ENCODE measurements around the gene PACSIN2. TPM values are rescaled to one million over a fixed set of nuclear protein-coding genes. Genes with fewer than 3 reads are reported as not detected.

PACSIN2 gene
- total RNA-seq, 1 donor from 2014 or later: 93.7 TPM

- DNase-seq (ENCODE audit: low spot score): no peak
- no peak overlapping the region for H3K4me3 Mint-ChIP-seq (ENCODE audit: unreplicated experiment)
- H3K36me3 Mint-ChIP-seq (ENCODE audit: low read depth, unreplicated experiment): peaks cover 9% of the 10 kb centered on the region
- H3K27me3 Mint-ChIP-seq (ENCODE audit: unreplicated experiment): no peaks in the 10 kb centered on the region
- H3K4me1 Mint-ChIP-seq (ENCODE audit: unreplicated experiment): no peaks in the 10 kb centered on the region
- TF ChIP-seq CTCF (IDR thresholded peaks at IDR 0.05; ENCODE audit: unreplicated experiment): no peak
- H3K27ac Mint-ChIP-seq (ENCODE audit: unreplicated experiment): no peak overlapping the region
- H3K9me3 Mint-ChIP-seq (ENCODE audit: unreplicated experiment): no peaks in the 10 kb centered on the region
Measured at GRCh38 chr22:42830161-42830560, 184.8 kb downstream of the PACSIN2 start.

- H3K9me3 Mint-ChIP-seq (ENCODE audit: unreplicated experiment): no peaks in the 10 kb centered on the region
- peaks cover 6% of the 10 kb centered on the region for H3K36me3 Mint-ChIP-seq (ENCODE audit: low read depth, unreplicated experiment)
- TF ChIP-seq CTCF (IDR thresholded peaks at IDR 0.05; ENCODE audit: unreplicated experiment): no peak
- DNase-seq (ENCODE audit: low spot score): no peak
- H3K4me3 Mint-ChIP-seq (ENCODE audit: unreplicated experiment): no peak overlapping the region
- H3K4me1 Mint-ChIP-seq (ENCODE audit: unreplicated experiment): no peaks in the 10 kb centered on the region
- H3K27ac Mint-ChIP-seq (ENCODE audit: unreplicated experiment): no peak overlapping the region
- H3K27me3 Mint-ChIP-seq (ENCODE audit: unreplicated experiment): no peaks in the 10 kb centered on the region
Measured at GRCh38 chr22:42829302-42829701, 185.6 kb downstream of the PACSIN2 start.

GRCh38 chr22:42825796-42826195 is 189.2 kb downstream of the PACSIN2 start:
- peaks cover 15% of the 10 kb centered on the region for H3K36me3 Mint-ChIP-seq (ENCODE audit: low read depth, unreplicated experiment)
- H3K4me1 Mint-ChIP-seq (ENCODE audit: unreplicated experiment): no peaks in the 10 kb centered on the region
- H3K27ac Mint-ChIP-seq (ENCODE audit: unreplicated experiment): no peak overlapping the region
- H3K27me3 Mint-ChIP-seq (ENCODE audit: unreplicated experiment): no peaks in the 10 kb centered on the region
- no peaks in the 10 kb centered on the region for H3K9me3 Mint-ChIP-seq (ENCODE audit: unreplicated experiment)
- no peak overlapping the region for H3K4me3 Mint-ChIP-seq (ENCODE audit: unreplicated experiment)
- TF ChIP-seq CTCF (IDR thresholded peaks at IDR 0.05; ENCODE audit: unreplicated experiment): no peak
- no peak for DNase-seq (ENCODE audit: low spot score)

GRCh38 chr22:42821386-42821785 is 193.6 kb downstream of the PACSIN2 start:
- DNase-seq (ENCODE audit: low spot score): no peak
- H3K27ac Mint-ChIP-seq (ENCODE audit: unreplicated experiment): no peak overlapping the region
- peaks cover 21% of the 10 kb centered on the region for H3K36me3 Mint-ChIP-seq (ENCODE audit: low read depth, unreplicated experiment)
- H3K4me1 Mint-ChIP-seq (ENCODE audit: unreplicated experiment): peaks cover 12% of the 10 kb centered on the region
- H3K9me3 Mint-ChIP-seq (ENCODE audit: unreplicated experiment): no peaks in the 10 kb centered on the region
- no peak for TF ChIP-seq CTCF (IDR thresholded peaks at IDR 0.05; ENCODE audit: unreplicated experiment)
- no peak overlapping the region for H3K4me3 Mint-ChIP-seq (ENCODE audit: unreplicated experiment)
- no peaks in the 10 kb centered on the region for H3K27me3 Mint-ChIP-seq (ENCODE audit: unreplicated experiment)

- DNase-seq (ENCODE audit: low spot score): no peak
- Mint-ChIP-seq H3K4me3 (ENCODE audit: unreplicated experiment) (no peak overlapping the region), H3K27ac (ENCODE audit: unreplicated experiment) (no peak overlapping the region), H3K9me3 (ENCODE audit: unreplicated experiment) (no peaks in the 10 kb centered on the region), H3K36me3 (ENCODE audit: low read depth, unreplicated experiment) (peaks cover 23% of the 10 kb centered on the region), H3K4me1 (ENCODE audit: unreplicated experiment) (peaks cover 12% of the 10 kb centered on the region), H3K27me3 (ENCODE audit: unreplicated experiment) (no peaks in the 10 kb centered on the region)
- peak; percentile 85 for TF ChIP-seq CTCF (IDR thresholded peaks at IDR 0.05; ENCODE audit: unreplicated experiment)
Measured at GRCh38 chr22:42820045-42820763, 194.7 kb downstream of the PACSIN2 start.

Data from endothelial cell (in vitro differentiated cells).